OCI-LY3 (cell line): ENCODE results near the gene MUC20.

Source experiments
- H2AFZ ChIP-seq: fragments of 200-600, 300-600 bp; shearing (Covaris generic); 2 replicates; pipeline ENCODE4 v1.6.0; 2014; ENCODE audit warnings: antibody characterized with exemption, low read depth, low read length
- H3K27ac ChIP-seq: fragments of 200-600, 300-600 bp; sonication (generic); 2 replicates; pipeline ENCODE4 v1.5.1; 2014; ENCODE audit warnings: mild to moderate bottlenecking, low read length, moderate library complexity, mixed read lengths
- H3K27me3 ChIP-seq: fragments of 200-600, 300-600 bp; sonication (generic); 2 replicates; pipeline ENCODE4 v1.6.1; 2014; ENCODE audit warnings: low read depth, low read length, mixed read lengths
- H3K36me3 ChIP-seq: fragments of 200-600, 300-600 bp; sonication (generic); replicated peaks from 2 replicates; pipeline ENCODE3; 2014; ENCODE audit warnings: low read depth, low read length, mixed read lengths
- H3K4me1 ChIP-seq: fragments of 300-600, 200-600 bp; sonication (generic); 2 replicates; pipeline ENCODE4 v1.6.1; 2014; ENCODE audit warnings: low read length, mixed read lengths
- H3K4me2 ChIP-seq: fragments of 200-600, 300-600 bp; sonication (generic); 2 replicates; pipeline ENCODE4 v1.6.1; 2014; ENCODE audit warnings: low read length, mixed read lengths
- H3K4me3 ChIP-seq: fragments of 300-600, 200-600 bp; sonication (generic); 2 replicates; pipeline ENCODE4 v1.5.1; 2014; ENCODE audit warnings: antibody characterized with exemption, mild to moderate bottlenecking, low read length, moderate library complexity
- H3K79me2 ChIP-seq: fragments of 300-600, 200-600 bp; shearing (Covaris generic); 2 replicates; pipeline ENCODE4 v1.6.1; 2014; ENCODE audit warnings: mild to moderate bottlenecking, low read length, mixed read lengths
- H3K9ac ChIP-seq: fragments of 300-600, 200-600 bp; shearing (Covaris generic); 2 replicates; pipeline ENCODE4 v1.6.0; 2014; ENCODE audit warnings: mild to moderate bottlenecking, low read length, moderate library complexity
- H3K9me3 ChIP-seq: fragments of 200-600, 300-600 bp; shearing (Covaris generic); 2 replicates; pipeline ENCODE4 v1.6.1; 2014; ENCODE audit warnings: low read length, mixed read lengths; ENCODE audit not compliant: insufficient read depth
- H4K20me1 ChIP-seq: fragments of 200-600, 300-600 bp; sonication (generic); 2 replicates; pipeline ENCODE4 v1.6.1; 2016; ENCODE audit warnings: low read length, mixed read lengths; ENCODE audit not compliant: insufficient read depth
- CTCF ChIP-seq: fragments of 200-600, 300-600 bp; sonication (generic); IDR thresholded peaks from 2 replicates; pipeline ENCODE4 v1.5.1; 2014; ENCODE audit warnings: antibody characterized with exemption, low read length, low read depth
- EZH2phosphoT487 ChIP-seq: fragments of 200-600 bp; shearing (Covaris generic); IDR thresholded peaks from 2 replicates; pipeline ENCODE4 v1.6.1; 2018; ENCODE audit warnings: antibody characterized with exemption, mixed run types, low read depth

The MUC20 gene

GRCh38 chr3:195753581-195753980 is 32.8 kb downstream of the MUC20 start:
- Histone ChIP-seq H3K4me3 (peak overlapping the region; percentile 26; the same call in 1 of the 2 replicates), H2AFZ (no peak overlapping the region)
- TF ChIP-seq CTCF, result no peak
- no peak for TF ChIP-seq EZH2phosphoT487

GRCh38 chr3:195754141-195754540 is 33.4 kb downstream of the MUC20 start:
- Histone ChIP-seq H3K9ac (no peak overlapping the region), H3K27me3 (peaks cover 5% of the 10 kb centered on the region; the same call in 1 of the 2 replicates), H3K4me3 (no peak overlapping the region), H4K20me1 (no peaks in the 10 kb centered on the region), H2AFZ (no peak overlapping the region), H3K9me3 (no peaks in the 10 kb centered on the region), H3K27ac (no peak overlapping the region), H3K4me1 (peaks cover 10% of the 10 kb centered on the region), H3K4me2 (peak overlapping the region; percentile 48), H3K79me2 (no peaks in the 10 kb centered on the region), H3K36me3 (no peaks in the 10 kb centered on the region)
- TF ChIP-seq CTCF (no peak), EZH2phosphoT487 (no peak)

More at GRCh38 chr3:195753581-195753980, 32.8 kb downstream of the MUC20 start:
- Histone ChIP-seq H3K9ac (no peak overlapping the region), H3K4me2 (peak overlapping the region; percentile 48), H3K36me3 (no peaks in the 10 kb centered on the region), H3K27me3 (peaks cover 9% of the 10 kb centered on the region; the same call in 1 of the 2 replicates), H3K9me3 (no peaks in the 10 kb centered on the region), H3K79me2 (no peaks in the 10 kb centered on the region), H3K4me1 (peaks cover 10% of the 10 kb centered on the region), H3K27ac (no peak overlapping the region), H4K20me1 (no peaks in the 10 kb centered on the region)

- peaks cover 5% of the 10 kb centered on the region; the same call in 1 of the 2 replicates for H3K27me3 ChIP-seq
- no peaks in the 10 kb centered on the region for H3K9me3 ChIP-seq
- no peak overlapping the region for H3K4me2 ChIP-seq
- H3K36me3 ChIP-seq, result no peaks in the 10 kb centered on the region
- no peak overlapping the region for H3K4me3 ChIP-seq
- H4K20me1 ChIP-seq, result no peaks in the 10 kb centered on the region
- no peak overlapping the region for H3K27ac ChIP-seq
- no peak for TF ChIP-seq EZH2phosphoT487
- TF ChIP-seq CTCF, result no peak
- H3K4me1 ChIP-seq, result peaks cover 10% of the 10 kb centered on the region
- H3K9ac ChIP-seq, result no peak overlapping the region
- no peaks in the 10 kb centered on the region for H3K79me2 ChIP-seq
- H2AFZ ChIP-seq, result no peak overlapping the region
Observed at GRCh38 chr3:195754906-195755305, 34.1 kb downstream of the MUC20 start.

- peaks cover 5% of the 10 kb centered on the region; the same call in 1 of the 2 replicates for H3K27me3 ChIP-seq
Observed at GRCh38 chr3:195755391-195755790, 34.6 kb downstream of the MUC20 start.

More at GRCh38 chr3:195755391-195755790, 34.6 kb downstream of the MUC20 start:
- Histone ChIP-seq H3K9ac (no peak overlapping the region), H2AFZ (no peak overlapping the region), H3K79me2 (no peaks in the 10 kb centered on the region), H3K4me1 (peaks cover 10% of the 10 kb centered on the region), H3K27ac (no peak overlapping the region), H3K9me3 (no peaks in the 10 kb centered on the region), H3K4me2 (no peak overlapping the region), H3K4me3 (no peak overlapping the region), H3K36me3 (no peaks in the 10 kb centered on the region), H4K20me1 (no peaks in the 10 kb centered on the region)
- TF ChIP-seq EZH2phosphoT487 (no peak), CTCF (no peak)
